K562 (cell line): ENCODE data around the gene RPL18A. TPM values are rescaled to one million over a fixed set of nuclear protein-coding genes. Genes with fewer than 3 reads are reported as not detected.

Experiments
- CBX2 ChIP-seq: fragments of 200-600 bp; sonication (generic); IDR thresholded peaks from one replicate; pipeline ENCODE4 v1.6.1; 2012; ENCODE audit warnings: mild to moderate bottlenecking, low read length, inconsistent platforms; ENCODE audit not compliant: insufficient read depth, poor library complexity, severe bottlenecking
- CEBPB ChIP-seq: fragments of 450-650 bp; IDR thresholded peaks from 2 replicates; pipeline ENCODE4 v1.6.1; 2016; ENCODE audit warnings: missing genetic modification characterization, missing compliant biosample characterization
- CGGBP1 ChIP-seq: fragments of 250-450 bp; sonication (Bioruptor Pico); IDR thresholded peaks from 2 replicates; pipeline ENCODE4 v1.9.0; 2021; ENCODE audit warnings: mild to moderate bottlenecking
- EHMT2 ChIP-seq: fragments of 450-650 bp; IDR thresholded peaks from 2 replicates; pipeline ENCODE4 v1.6.1; 2018; ENCODE audit warnings: antibody characterized with exemption
- ETS1 ChIP-seq: conservative IDR thresholded peaks from 2 replicates; pipeline ENCODE4 v1.6.1; 2011; ENCODE audit warnings: low read depth, mild to moderate bottlenecking, low read length; ENCODE audit not compliant: control insufficient read depth
- JUND ChIP-seq, 2 experiments: IDR thresholded peaks; 2 replicates in 1 of 2; 3 replicates in 1 of 2; pipeline ENCODE4 v1.6.1; 2011; ENCODE audit warnings: borderline replicate concordance in 2 of 2, low read depth in 2 of 2, low read length in 2 of 2, improper control_type of control experiment in 1 of 2, missing biosample characterization in 1 of 2, missing genetic modification characterization in 1 of 2, missing genetic modification reagents in 1 of 2
- MCM3 ChIP-seq: fragments of 450-650 bp; IDR thresholded peaks from 2 replicates; pipeline ENCODE4 v1.6.1; 2016
- MTA3 ChIP-seq: fragments of 450-650 bp; formaldehyde crosslinking; IDR thresholded peaks from 2 replicates; pipeline ENCODE4 v1.6.1; 2017; ENCODE audit warnings: mild to moderate bottlenecking, borderline replicate concordance
- NFATC3 ChIP-seq: fragments of 450-650 bp; IDR thresholded peaks from 2 replicates; pipeline ENCODE4 v1.6.1; 2017; ENCODE audit warnings: mild to moderate bottlenecking
- NFIX ChIP-seq: fragments of 250-450 bp; sonication (Bioruptor Pico); IDR thresholded peaks from 2 replicates; pipeline ENCODE4 v1.4.0; 2020; ENCODE audit warnings: low read depth, mild to moderate bottlenecking, moderate library complexity
- POLR2B ChIP-seq: fragments of 450-650 bp; IDR thresholded peaks from 2 replicates; pipeline ENCODE4 v1.6.1; 2018; ENCODE audit warnings: low read depth; ENCODE audit not compliant: partially characterized antibody
- RREB1 ChIP-seq: fragments of 250-450 bp; sonication (Bioruptor Pico); IDR thresholded peaks from 2 replicates; pipeline ENCODE4 v1.4.0; 2020
- SIN3A ChIP-seq, 2 experiments: fragments of 150-350 bp in 1 of 2; IDR thresholded peaks; 2 replicates each; pipeline ENCODE4 v1.6.1; 2011 to 2016; ENCODE audit warnings: borderline replicate concordance in 2 of 2, low read depth in 2 of 2, low read length in 2 of 2, mild to moderate bottlenecking in 2 of 2, moderate library complexity in 2 of 2; ENCODE audit not compliant: control insufficient read depth in 1 of 2
- SIX5 ChIP-seq, 2 experiments: IDR thresholded peaks; 2 replicates each; pipeline ENCODE4 v1.6.1; 2011; ENCODE audit warnings: low read length in 2 of 2, borderline replicate concordance in 1 of 2, low read depth in 1 of 2, mild to moderate bottlenecking in 1 of 2, moderate library complexity in 1 of 2; ENCODE audit not compliant: insufficient read depth in 1 of 2
- SNRNP70 ChIP-seq: fragments of 200-400 bp; formaldehyde crosslinking; optimal IDR thresholded peaks from 2 replicates; pipeline ENCODE3; 2017; ENCODE audit warnings: low read depth, low read length
- TBP ChIP-seq: optimal IDR thresholded peaks from 2 replicates; pipeline ENCODE3; 2011; ENCODE audit warnings: low read depth, low read length, improper control_type of control experiment
- ZNF41 ChIP-seq: fragments of 250-450 bp; sonication (Bioruptor Pico); conservative IDR thresholded peaks from 2 replicates; pipeline ENCODE4 v1.4.0; 2020; ENCODE audit warnings: mild to moderate bottlenecking
- ZNF780A ChIP-seq: fragments of 250-450 bp; sonication (Bioruptor Pico); IDR thresholded peaks from 2 replicates; pipeline ENCODE4 v1.5.0; 2021; ENCODE audit warnings: mild to moderate bottlenecking
- polyA plus RNA-seq, 8 experiments: library from polyadenylated mRNA; depleted of rRNA in 4 of 8; stranded (reverse) in 5 of 8; unstranded in 3 of 8; fragments of >200 nt; fragmentation: Nextera tagmentation in 2 of 8; fragmentation: Illumina TruSeq in 1 of 8; extraction: Ambion mirVana in 2 of 8; extraction: Trizol in 1 of 8; gene quantifications; 2 replicates each; pipeline versions ENCODE4 v1.2.1 to v1.2.3, GENCODE V29; 2011 to 2014; ENCODE audit warnings: inconsistent platforms in 1 of 8, missing spikeins in 1 of 8
- total RNA-seq, 7 experiments: library from RNA; depleted of rRNA in 6 of 7; stranded (reverse); fragments of >200 nt in 6 of 7; fragmentation: Illumina TruSeq in 2 of 7; extraction: Trizol in 2 of 7; gene quantifications; 2 replicates each; pipeline versions ENCODE4 v1.2.1 to v1.2.3, GENCODE V29; 2011 to 2021; ENCODE audit warnings: low replicate concordance in 1 of 7

Gene RPL18A
- total and polyA plus RNA-seq, 9 of the 15 experiments (the other 6 are each of a cell fraction or from before 2014, with no cell fraction given): 626 to 2,882 (median 1,895) TPM

GRCh38 chr19:17859533-17860330 lies at the start of gene RPL18A (continued):
- TF ChIP-seq MTA3 (peak; percentile 96; the same call in 1 of the 2 replicates), MCM3 (no peak), SNRNP70 (no peak), TBP (no peak), ZNF780A (CRISPR knock-in tag) (no peak), CEBPB (no peak), NFATC3 (no peak), ZNF41 (CRISPR knock-in tag) (0 out of 2 replicates have a peak, but pooled peaks have one; percentile 56), SIN3A (IDR thresholded peaks at IDR 0.05; ENCODE audit: borderline replicate concordance in 2 of 2, control insufficient read depth in 1 of 2, low read depth in 2 of 2, low read length in 2 of 2) (peak in 1 of 2 experiments; percentile 65; a peak in 1 of 4 replicates), CBX2 (no peak), CGGBP1 (no peak), POLR2B (peak; percentile 98), SIX5 (IDR thresholded peaks at IDR 0.05; ENCODE audit: borderline replicate concordance in 1 of 2, insufficient read depth in 1 of 2, low read depth in 1 of 2, low read length in 2 of 2) (peak; percentile 86 to 88), EHMT2 (no peak), JUND (IDR thresholded peaks at IDR 0.05; ENCODE audit: borderline replicate concordance, low read depth, low read length) (peak; percentile 58), JUND (tag; IDR thresholded peaks at IDR 0.05; ENCODE audit: borderline replicate concordance, low read depth, low read length) (0 out of 3 replicates have a peak, but pooled peaks have one; percentile 24), ETS1 (peak; percentile 69), RREB1 (CRISPR knock-in tag) (peak; percentile 76), NFIX (no peak)
